ENCODE measurements around the gene PHLPP2. TPM values are rescaled to one million over a fixed set of nuclear protein-coding genes. Genes with fewer than 3 reads are reported as not detected.

Gene PHLPP2
- 9.4 to 11.5 TPM (median 10.9 TPM) in 5 replicates for total RNA-seq (2022; extraction: Qiagen RNA extraction; ENCODE audit: low read depth)

GRCh38 chr16:71724320-71724751, at the start of gene PHLPP2:
Gene PHLPP2 (minus strand): TSS chr16:71724701. CDS start chr16:71714795, 9,906 bp downstream.

DNA sequence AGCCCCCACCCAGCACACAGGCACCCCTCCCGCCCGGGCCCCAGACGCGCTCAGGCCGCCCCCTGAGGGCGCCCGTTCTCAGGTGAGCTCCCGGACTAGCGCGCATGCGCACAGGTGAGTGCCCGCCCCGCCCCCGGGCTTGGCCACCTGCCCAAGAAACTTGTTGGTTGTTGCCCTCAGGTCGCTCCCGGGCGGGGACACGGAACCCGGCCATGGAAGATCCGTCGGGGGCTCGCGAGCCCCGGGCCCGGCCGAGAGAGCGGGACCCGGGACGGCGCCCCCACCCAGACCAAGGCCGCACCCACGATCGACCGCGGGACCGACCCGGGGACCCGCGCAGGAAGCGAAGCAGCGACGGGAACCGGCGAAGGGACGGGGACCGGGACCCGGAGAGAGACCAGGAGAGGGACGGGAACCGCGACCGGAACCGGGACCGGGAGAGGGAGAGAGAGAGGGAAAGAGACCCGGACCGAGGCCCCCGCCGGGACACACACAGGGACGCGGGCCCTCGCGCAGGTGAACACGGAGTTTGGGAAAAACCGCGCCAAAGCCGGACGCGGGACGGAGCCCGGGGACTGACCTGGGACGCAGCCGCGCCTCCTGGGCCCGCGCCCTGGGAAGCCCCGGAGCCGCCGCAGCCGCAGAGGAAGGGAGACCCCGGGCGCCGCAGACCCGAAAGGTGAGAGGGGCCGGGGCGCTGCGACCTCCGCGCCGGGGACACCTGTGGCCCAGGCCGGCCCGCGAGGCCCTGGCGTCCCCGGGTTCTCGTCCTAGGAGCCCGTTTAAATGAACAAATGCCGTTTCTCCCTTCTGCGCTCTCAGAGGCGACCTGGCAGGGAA, 98.3 kb downstream of the PHLPP2 start, which contains the start of gene MARVELD3:
Gene MARVELD3, plus strand, starts transcription at position 167 of the 840 bp plus-strand sequence. Its CDS starts 46 bp downstream, at position 213.

Other genes with a start within 250 kb of the PHLPP2 start
- gene ZNF19, start 235.4 kb downstream of the PHLPP2 start, total RNA-seq (2022; extraction: Qiagen RNA extraction; ENCODE audit: low read depth): 1.3 to 2.6 TPM (median 2.0 TPM) in 5 replicates
- gene CHST4, start 198.3 kb downstream of the PHLPP2 start, total RNA-seq (2022; extraction: Qiagen RNA extraction; ENCODE audit: low read depth): 0.06 to 0.15 TPM (median 0.08 TPM) in 3 of 5 replicates, not detected in the others
- gene TAT, start 147.6 kb downstream of the PHLPP2 start, total RNA-seq (2022; extraction: Qiagen RNA extraction; ENCODE audit: low read depth): 0.05 to 0.11 TPM (median 0.07 TPM) in 3 of 5 replicates, not detected in the others
- gene MARVELD3, start 98.5 kb downstream of the PHLPP2 start, total RNA-seq (2022; extraction: Qiagen RNA extraction; ENCODE audit: low read depth): 0.24 to 0.51 TPM (median 0.28 TPM) in 5 replicates
- gene AP1G1, start 84.1 kb upstream of the PHLPP2 start, total RNA-seq (2022; extraction: Qiagen RNA extraction; ENCODE audit: low read depth): 48.2 to 58.8 TPM (median 53.1 TPM) in 5 replicates
- gene ATXN1L, start 121.3 kb upstream of the PHLPP2 start, total RNA-seq (2022; extraction: Qiagen RNA extraction; ENCODE audit: low read depth): 15.8 to 20.3 TPM (median 19.1 TPM) in 5 replicates
- 2.9 to 4.2 TPM (median 3.7 TPM) in 5 replicates for gene ZNF821, start 159.5 kb upstream of the PHLPP2 start, total RNA-seq (2022; extraction: Qiagen RNA extraction; ENCODE audit: low read depth)
- gene IST1, start 170.8 kb upstream of the PHLPP2 start, total RNA-seq (2022; extraction: Qiagen RNA extraction; ENCODE audit: low read depth): 173 to 197 TPM (median 181 TPM) in 5 replicates

All from A549 treated with DMSO at 1 μM for 4 hours (cell line).